ENCODE data around the gene HIGD2A. TPM values are rescaled to one million over a fixed set of nuclear protein-coding genes. Genes with fewer than 3 reads are reported as not detected.
A peak's percentile ranks its signal among the peaks of the same experiment; 100 is the strongest.

HIGD2A gene
- total and polyA plus RNA-seq, 2 experiments from 2014 or later = 67.7 to 194 TPM

DNA sequence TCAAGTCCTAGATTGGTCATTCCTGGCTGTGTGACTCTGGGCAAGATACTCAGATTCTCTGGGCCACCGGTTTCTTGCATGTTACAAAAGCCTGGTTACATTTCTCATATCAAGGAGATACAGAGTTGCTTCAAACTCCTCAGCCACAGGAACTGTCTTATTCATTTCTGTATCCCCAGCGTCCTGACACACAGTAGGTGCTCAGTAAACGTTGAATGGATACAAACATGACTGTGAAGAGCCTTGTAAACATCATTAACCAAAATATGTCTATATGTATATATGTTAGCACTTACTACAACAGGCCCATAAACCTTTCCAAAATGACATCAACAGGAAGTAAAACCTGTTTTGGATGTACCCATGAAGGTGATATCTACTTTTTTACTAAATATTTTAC lies 26.2 kb downstream of the HIGD2A start (continued):
- TF ChIP-seq, protein P1, sequence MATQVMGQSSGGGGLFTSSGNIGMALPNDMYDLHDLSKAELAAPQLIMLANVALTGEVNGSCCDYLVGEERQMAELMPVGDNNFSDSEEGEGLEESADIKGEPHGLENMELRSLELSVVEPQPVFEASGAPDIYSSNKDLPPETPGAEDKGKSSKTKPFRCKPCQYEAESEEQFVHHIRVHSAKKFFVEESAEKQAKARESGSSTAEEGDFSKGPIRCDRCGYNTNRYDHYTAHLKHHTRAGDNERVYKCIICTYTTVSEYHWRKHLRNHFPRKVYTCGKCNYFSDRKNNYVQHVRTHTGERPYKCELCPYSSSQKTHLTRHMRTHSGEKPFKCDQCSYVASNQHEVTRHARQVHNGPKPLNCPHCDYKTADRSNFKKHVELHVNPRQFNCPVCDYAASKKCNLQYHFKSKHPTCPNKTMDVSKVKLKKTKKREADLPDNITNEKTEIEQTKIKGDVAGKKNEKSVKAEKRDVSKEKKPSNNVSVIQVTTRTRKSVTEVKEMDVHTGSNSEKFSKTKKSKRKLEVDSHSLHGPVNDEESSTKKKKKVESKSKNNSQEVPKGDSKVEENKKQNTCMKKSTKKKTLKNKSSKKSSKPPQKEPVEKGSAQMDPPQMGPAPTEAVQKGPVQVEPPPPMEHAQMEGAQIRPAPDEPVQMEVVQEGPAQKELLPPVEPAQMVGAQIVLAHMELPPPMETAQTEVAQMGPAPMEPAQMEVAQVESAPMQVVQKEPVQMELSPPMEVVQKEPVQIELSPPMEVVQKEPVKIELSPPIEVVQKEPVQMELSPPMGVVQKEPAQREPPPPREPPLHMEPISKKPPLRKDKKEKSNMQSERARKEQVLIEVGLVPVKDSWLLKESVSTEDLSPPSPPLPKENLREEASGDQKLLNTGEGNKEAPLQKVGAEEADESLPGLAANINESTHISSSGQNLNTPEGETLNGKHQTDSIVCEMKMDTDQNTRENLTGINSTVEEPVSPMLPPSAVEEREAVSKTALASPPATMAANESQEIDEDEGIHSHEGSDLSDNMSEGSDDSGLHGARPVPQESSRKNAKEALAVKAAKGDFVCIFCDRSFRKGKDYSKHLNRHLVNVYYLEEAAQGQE (IDR thresholded peaks at IDR 0.05; ENCODE audit: unreplicated experiment) = no peak
- no peak for TF ChIP-seq EZH2phosphoT487 (IDR thresholded peaks at IDR 0.05; ENCODE audit: unreplicated experiment)

DNA sequence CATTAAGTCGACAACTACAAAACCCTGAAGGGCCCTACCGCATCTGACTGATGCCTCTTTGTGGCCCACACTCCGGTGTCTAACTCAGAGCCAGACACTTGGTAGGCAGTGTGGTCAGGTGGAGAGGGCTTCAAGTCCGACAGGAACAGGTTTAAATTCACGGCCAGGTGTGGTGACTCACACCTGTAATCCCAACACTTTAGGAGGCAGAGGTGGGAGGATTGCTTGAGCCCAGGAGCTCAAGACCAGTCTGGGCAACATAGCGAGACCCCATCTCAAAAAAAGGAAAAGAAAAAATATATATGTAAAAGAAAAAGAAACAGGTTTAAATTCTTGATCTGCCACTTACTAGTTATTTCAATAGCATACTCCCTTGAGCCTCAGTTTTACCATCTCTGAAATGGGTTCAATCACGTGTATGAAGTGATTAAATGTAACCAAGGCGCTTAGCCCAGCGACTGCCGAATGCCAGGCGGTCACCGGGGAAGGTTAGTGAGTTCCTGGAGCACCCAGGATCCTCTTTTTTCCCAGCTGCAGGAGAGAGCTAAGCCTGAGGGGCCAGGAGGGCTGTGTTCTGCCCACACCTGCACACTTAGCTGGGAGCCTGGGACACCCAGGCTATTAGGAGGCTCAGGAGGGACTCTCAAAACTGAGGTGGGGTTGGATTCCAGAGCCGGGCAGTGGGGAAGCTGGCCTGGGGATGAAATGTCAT lies 26.8 kb downstream of the HIGD2A start:
- H3K9me3 Mint-ChIP-seq = peaks cover 21% of the 10 kb centered on the region
- peaks cover 14% of the 10 kb centered on the region for H3K27me3 Mint-ChIP-seq (ENCODE audit: insufficient read depth, low read depth, poor library complexity)
- no peaks in the 10 kb centered on the region for H3K36me3 ChIP-seq (ENCODE audit: insufficient read depth)
- H3K36me3 Mint-ChIP-seq (ENCODE audit: low read depth) = peaks cover 3% of the 10 kb centered on the region; the same call in 1 of the 3 replicates
- H4K20me1 ChIP-seq (replicated peaks; ENCODE audit: insufficient read depth) = peaks cover 10% of the 10 kb centered on the region
- H3K4me3 Mint-ChIP-seq = peak overlapping the region; percentile 67
- no peaks in the 10 kb centered on the region for H3K79me2 ChIP-seq (replicated peaks; ENCODE audit: insufficient read depth)
- peak overlapping the region; percentile 86; the same call in 1 of the 2 replicates for H2AFZ ChIP-seq
- H3K27ac Mint-ChIP-seq = no peak overlapping the region
- ATAC-seq (no peak), DNase-seq (ENCODE audit: low spot score) (no peak)
- H3K4me3 ChIP-seq = peak overlapping the region; percentile 85
- 0 out of 2 replicates have a peak, but pooled peaks cover 3% of the 10 kb centered on the region for H3K4me1 ChIP-seq (ENCODE audit: insufficient read depth)
- H3K4me1 Mint-ChIP-seq = 0 out of 3 replicates have a peak, but pooled peaks cover 3% of the 10 kb centered on the region
- 0 out of 2 replicates have a peak, but pooled peaks cover 2% of the 10 kb centered on the region for H3K9me2 ChIP-seq (ENCODE audit: insufficient read depth)
- 0 out of 2 replicates have a peak, but pooled peaks cover 4% of the 10 kb centered on the region for H3F3A ChIP-seq (replicated peaks; ENCODE audit: low read depth)
- H3K27me3 ChIP-seq (ENCODE audit: insufficient read depth) = peaks cover 29% of the 10 kb centered on the region
- peak overlapping the region; percentile 92 for H3K4me2 ChIP-seq
- H3K27ac ChIP-seq (ENCODE audit: low read depth) = no peak overlapping the region
- TF ChIP-seq STAT1 (IDR thresholded peaks at IDR 0.05; ENCODE audit: unreplicated experiment) (no peak), CREB1 (CRISPR knock-in tag; IDR thresholded peaks at IDR 0.05; ENCODE audit: low read depth) (no peak), ZNF114 (CRISPR knock-in tag; IDR thresholded peaks at IDR 0.05) (no peak), POLR2AphosphoS5 (IDR thresholded peaks at IDR 0.05; ENCODE audit: low read depth) (no peak), NANOG (IDR thresholded peaks at IDR 0.05; ENCODE audit: borderline replicate concordance) (no peak), EZH2phosphoT487 (IDR thresholded peaks at IDR 0.05; ENCODE audit: unreplicated experiment) (no peak)
- TF ChIP-seq, protein P2, sequence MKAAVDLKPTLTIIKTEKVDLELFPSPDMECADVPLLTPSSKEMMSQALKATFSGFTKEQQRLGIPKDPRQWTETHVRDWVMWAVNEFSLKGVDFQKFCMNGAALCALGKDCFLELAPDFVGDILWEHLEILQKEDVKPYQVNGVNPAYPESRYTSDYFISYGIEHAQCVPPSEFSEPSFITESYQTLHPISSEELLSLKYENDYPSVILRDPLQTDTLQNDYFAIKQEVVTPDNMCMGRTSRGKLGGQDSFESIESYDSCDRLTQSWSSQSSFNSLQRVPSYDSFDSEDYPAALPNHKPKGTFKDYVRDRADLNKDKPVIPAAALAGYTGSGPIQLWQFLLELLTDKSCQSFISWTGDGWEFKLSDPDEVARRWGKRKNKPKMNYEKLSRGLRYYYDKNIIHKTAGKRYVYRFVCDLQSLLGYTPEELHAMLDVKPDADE (IDR thresholded peaks at IDR 0.05) = no peak
- TF ChIP-seq, protein P3, sequence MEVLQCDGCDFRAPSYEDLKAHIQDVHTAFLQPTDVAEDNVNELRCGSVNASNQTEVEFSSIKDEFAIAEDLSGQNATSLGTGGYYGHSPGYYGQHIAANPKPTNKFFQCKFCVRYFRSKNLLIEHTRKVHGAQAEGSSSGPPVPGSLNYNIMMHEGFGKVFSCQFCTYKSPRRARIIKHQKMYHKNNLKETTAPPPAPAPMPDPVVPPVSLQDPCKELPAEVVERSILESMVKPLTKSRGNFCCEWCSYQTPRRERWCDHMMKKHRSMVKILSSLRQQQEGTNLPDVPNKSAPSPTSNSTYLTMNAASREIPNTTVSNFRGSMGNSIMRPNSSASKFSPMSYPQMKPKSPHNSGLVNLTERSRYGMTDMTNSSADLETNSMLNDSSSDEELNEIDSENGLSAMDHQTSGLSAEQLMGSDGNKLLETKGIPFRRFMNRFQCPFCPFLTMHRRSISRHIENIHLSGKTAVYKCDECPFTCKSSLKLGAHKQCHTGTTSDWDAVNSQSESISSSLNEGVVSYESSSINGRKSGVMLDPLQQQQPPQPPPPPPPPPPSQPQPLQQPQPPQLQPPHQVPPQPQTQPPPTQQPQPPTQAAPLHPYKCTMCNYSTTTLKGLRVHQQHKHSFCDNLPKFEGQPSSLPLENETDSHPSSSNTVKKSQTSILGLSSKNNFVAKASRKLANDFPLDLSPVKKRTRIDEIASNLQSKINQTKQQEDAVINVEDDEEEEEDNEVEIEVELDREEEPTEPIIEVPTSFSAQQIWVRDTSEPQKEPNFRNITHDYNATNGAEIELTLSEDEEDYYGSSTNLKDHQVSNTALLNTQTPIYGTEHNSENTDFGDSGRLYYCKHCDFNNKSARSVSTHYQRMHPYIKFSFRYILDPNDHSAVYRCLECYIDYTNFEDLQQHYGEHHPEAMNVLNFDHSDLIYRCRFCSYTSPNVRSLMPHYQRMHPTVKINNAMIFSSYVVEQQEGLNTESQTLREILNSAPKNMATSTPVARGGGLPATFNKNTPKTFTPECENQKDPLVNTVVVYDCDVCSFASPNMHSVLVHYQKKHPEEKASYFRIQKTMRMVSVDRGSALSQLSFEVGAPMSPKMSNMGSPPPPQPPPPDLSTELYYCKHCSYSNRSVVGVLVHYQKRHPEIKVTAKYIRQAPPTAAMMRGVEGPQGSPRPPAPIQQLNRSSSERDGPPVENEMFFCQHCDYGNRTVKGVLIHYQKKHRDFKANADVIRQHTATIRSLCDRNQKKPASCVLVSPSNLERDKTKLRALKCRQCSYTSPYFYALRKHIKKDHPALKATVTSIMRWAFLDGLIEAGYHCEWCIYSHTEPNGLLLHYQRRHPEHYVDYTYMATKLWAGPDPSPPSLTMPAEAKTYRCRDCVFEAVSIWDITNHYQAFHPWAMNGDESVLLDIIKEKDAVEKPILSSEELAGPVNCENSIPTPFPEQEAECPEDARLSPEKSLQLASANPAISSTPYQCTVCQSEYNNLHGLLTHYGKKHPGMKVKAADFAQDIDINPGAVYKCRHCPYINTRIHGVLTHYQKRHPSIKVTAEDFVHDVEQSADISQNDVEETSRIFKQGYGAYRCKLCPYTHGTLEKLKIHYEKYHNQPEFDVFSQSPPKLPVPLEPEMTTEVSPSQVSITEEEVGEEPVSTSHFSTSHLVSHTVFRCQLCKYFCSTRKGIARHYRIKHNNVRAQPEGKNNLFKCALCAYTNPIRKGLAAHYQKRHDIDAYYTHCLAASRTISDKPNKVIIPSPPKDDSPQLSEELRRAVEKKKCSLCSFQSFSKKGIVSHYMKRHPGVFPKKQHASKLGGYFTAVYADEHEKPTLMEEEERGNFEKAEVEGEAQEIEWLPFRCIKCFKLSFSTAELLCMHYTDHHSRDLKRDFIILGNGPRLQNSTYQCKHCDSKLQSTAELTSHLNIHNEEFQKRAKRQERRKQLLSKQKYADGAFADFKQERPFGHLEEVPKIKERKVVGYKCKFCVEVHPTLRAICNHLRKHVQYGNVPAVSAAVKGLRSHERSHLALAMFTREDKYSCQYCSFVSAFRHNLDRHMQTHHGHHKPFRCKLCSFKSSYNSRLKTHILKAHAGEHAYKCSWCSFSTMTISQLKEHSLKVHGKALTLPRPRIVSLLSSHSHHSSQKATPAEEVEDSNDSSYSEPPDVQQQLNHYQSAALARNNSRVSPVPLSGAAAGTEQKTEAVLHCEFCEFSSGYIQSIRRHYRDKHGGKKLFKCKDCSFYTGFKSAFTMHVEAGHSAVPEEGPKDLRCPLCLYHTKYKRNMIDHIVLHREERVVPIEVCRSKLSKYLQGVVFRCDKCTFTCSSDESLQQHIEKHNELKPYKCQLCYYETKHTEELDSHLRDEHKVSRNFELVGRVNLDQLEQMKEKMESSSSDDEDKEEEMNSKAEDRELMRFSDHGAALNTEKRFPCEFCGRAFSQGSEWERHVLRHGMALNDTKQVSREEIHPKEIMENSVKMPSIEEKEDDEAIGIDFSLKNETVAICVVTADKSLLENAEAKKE (CRISPR knock-in tag; IDR thresholded peaks at IDR 0.05) = no peak
- TF ChIP-seq, protein P1 (IDR thresholded peaks at IDR 0.05; ENCODE audit: unreplicated experiment) = no peak

Measured in GM23338 (cell line).